Ovary (tissue), 9 donors: ENCODE measurements around the gene GPRC5C. TPM values are rescaled to one million over a fixed set of nuclear protein-coding genes. Genes with fewer than 3 reads are reported as not detected.

Source experiments
- DNase-seq, 5 donors: peaks; one replicate each; pipeline ENCODE4 v3.0.0-alpha.2; 2019 to 2020
- H3K27ac ChIP-seq, 2 donors: fragments of 200-600 bp; one replicate each; pipeline versions ENCODE4 v1.5.1 to v1.8.0; 2019 to 2022
- H3K27me3 ChIP-seq: fragments of 200-600 bp; one replicate; pipeline ENCODE4 v1.8.0; 2022
- H3K36me3 ChIP-seq: fragments of 200-600 bp; sonication (generic); one replicate; pipeline ENCODE4 v1.5.1; 2019
- H3K4me1 ChIP-seq: one replicate; pipeline ENCODE4 v1.8.1; 2013; ENCODE audit warnings: mild to moderate bottlenecking, moderate library complexity; ENCODE audit not compliant: insufficient read depth
- H3K4me3 ChIP-seq: fragments of 200-600 bp; sonication (generic); one replicate; pipeline ENCODE4 v1.5.1; 2017
- H3K9me3 ChIP-seq, 2 donors: fragments of 200-600 bp in 1 of 2; sonication (generic) in 1 of 2; one replicate each; pipeline versions ENCODE4 v1.5.1 to v1.8.1; 2013 to 2019; ENCODE audit warnings: mild to moderate bottlenecking in 1 of 2, moderate library complexity in 1 of 2
- CTCF ChIP-seq, 3 donors: fragments of 450-650 bp in 2 of 3; fragments of 200-600 bp in 1 of 3; IDR thresholded peaks; one replicate each; pipeline versions ENCODE4 v1.5.1 to v1.8.0; 2016 to 2022; ENCODE audit warnings: antibody characterized with exemption in 3 of 3, mild to moderate bottlenecking in 1 of 3
- EP300 ChIP-seq: sonication (generic); formaldehyde crosslinking; IDR thresholded peaks from one replicate; pipeline ENCODE4 v1.6.1; 2017; ENCODE audit warnings: antibody characterized with exemption
- POLR2A ChIP-seq: fragments of 450-650 bp; IDR thresholded peaks from one replicate; pipeline ENCODE4 v1.6.1; 2017; ENCODE audit warnings: antibody characterized with exemption, mild to moderate bottlenecking, moderate library complexity
- WGBS, 3 donors: extraction: QIAGEN DNeasy Blood & Tissue Kit in 1 of 3; methylation state at CpG; one replicate each; pipeline versions ENCODE4 v1.1.5 to v1.1.7; 2013 to 2017; 5-methylcytosine and 5-hydroxymethylcytosine counted together
- intact Hi-C, 4 donors: fragments of 100-400 bp; cut with DNase I; formaldehyde crosslinking; loops; one replicate each; pipeline versions ENCODE4 v1.11.0 to v1.15.1; 2022 to 2023
- polyA plus RNA-seq, 2 donors: library from polyadenylated mRNA; stranded (reverse); fragments of 200-250 nt in 1 of 2; fragments of 350-450 nt in 1 of 2; fragmentation: Illumina TruSeq in 1 of 2; extraction: RNeasy Lipid Tissue Mini Kit (QIAGEN cat#74804) in 1 of 2; gene quantifications; one replicate each; pipeline ENCODE4 v1.2.3, GENCODE V29; 2013 to 2014
- total RNA-seq, 7 donors: library from RNA; depleted of rRNA in 2 of 7; stranded (reverse); fragments of >200 nt in 2 of 7; fragmentation: NEBNext Ultra II Directional in 3 of 7; extraction: Animal tissue kit (Norgen Biotek cat#: 25700) in 3 of 7; gene quantifications; one replicate each; pipeline versions ENCODE4 v1.1.0 to v1.2.4, GENCODE V29; 2016 to 2023
- donor health status: DM: no; HTN: no; CAD: no; lungs with moderate emphysema.
- donor health status: DM: no; HTN: no; CAD: no.
- donor health status: Bipolar disorder and iron deficiency.
- donor health status: DM: yes; HTN: yes; CAD: no.
- donor health status: DM: no; HTN: no; CAD: no.
- donor health status: DM: yes; HTN: yes; CAD: no.

The GPRC5C gene
- total and polyA plus RNA-seq, 9 donors = 3.7 to 133 (median 61.8) TPM

- Histone ChIP-seq H3K36me3 (no peaks in the 10 kb centered on the region), H3K27ac (no peak overlapping the region), H3K4me1 (no peaks in the 10 kb centered on the region), H3K27me3 (no peaks in the 10 kb centered on the region), H3K4me3 (no peak overlapping the region), H3K9me3 (peaks cover 0 to 4% of the 10 kb centered on the region in 2 donors)
- TF ChIP-seq EP300 = no peak
- no peak for TF ChIP-seq CTCF (IDR thresholded peaks at IDR 0.05)
- TF ChIP-seq POLR2A = no peak
- DNase-seq = no peak
- intact Hi-C loops = no loop called here
- whole genome bisulfite sequencing, 3 donors = 64 to 81% (median 75%) methylated on average over 9 of the region's 9 CpGs
Measured at GRCh38 chr17:74474043-74474792, 42.3 kb downstream of the GPRC5C start.

GRCh38 chr17:74475189-74475588 is 43.3 kb downstream of the GPRC5C start:
- 80 to 87% (median 87%) methylated on average over 4 of the region's 4 CpGs for WGBS, 3 donors
- no peak overlapping the region for H3K4me3 ChIP-seq
- intact Hi-C loops = no loop called here
- H3K36me3 ChIP-seq = no peaks in the 10 kb centered on the region
- no peak for TF ChIP-seq EP300
- TF ChIP-seq CTCF (IDR thresholded peaks at IDR 0.05) = no peak
- TF ChIP-seq POLR2A = no peak
- no peak for DNase-seq
- H3K27me3 ChIP-seq = no peaks in the 10 kb centered on the region
- no peaks in the 10 kb centered on the region for H3K4me1 ChIP-seq
- no peak overlapping the region for H3K27ac ChIP-seq
- H3K9me3 ChIP-seq = peaks cover 0 to 4% of the 10 kb centered on the region in 2 donors

- Histone ChIP-seq H3K9me3 (peaks cover 0 to 4% of the 10 kb centered on the region in 2 donors), H3K36me3 (no peaks in the 10 kb centered on the region), H3K4me1 (no peaks in the 10 kb centered on the region), H3K27me3 (no peaks in the 10 kb centered on the region), H3K27ac (no peak overlapping the region), H3K4me3 (no peak overlapping the region)
- no peak for DNase-seq
- WGBS, 3 donors = 62 to 68% (median 66%) methylated on average over 4 of the region's 4 CpGs
- intact Hi-C loops = no loop called here
- TF ChIP-seq EP300 = no peak
- TF ChIP-seq CTCF (IDR thresholded peaks at IDR 0.05) = no peak
- TF ChIP-seq POLR2A = no peak
Measured at GRCh38 chr17:74477411-74477810, 45.5 kb downstream of the GPRC5C start.

- no peaks in the 10 kb centered on the region for H3K4me1 ChIP-seq
Measured at GRCh38 chr17:74478420-74479100, 46.7 kb downstream of the GPRC5C start.

More at GRCh38 chr17:74478420-74479100, 46.7 kb downstream of the GPRC5C start:
- no peaks in the 10 kb centered on the region for H3K27me3 ChIP-seq
- intact Hi-C loops = no loop called here
- 39 to 54% (median 43%) methylated on average over 6 of the region's 6 CpGs for WGBS, 3 donors
- DNase-seq = no peak
- H3K9me3 ChIP-seq = peaks cover 0 to 4% of the 10 kb centered on the region in 2 donors
- no peak overlapping the region for H3K4me3 ChIP-seq
- no peak overlapping the region for H3K27ac ChIP-seq
- H3K36me3 ChIP-seq = no peaks in the 10 kb centered on the region
- TF ChIP-seq CTCF (IDR thresholded peaks at IDR 0.05) (no peak), POLR2A (no peak)
